Hippocampal formation (tissue), 2 donors: ENCODE data around the gene LBH.

Experiments
- DNase-seq, 2 donors: peaks; one replicate each; lab custom pipeline; 2025; lab: John Stamatoyannopoulos, UW

Gene LBH

DNA sequence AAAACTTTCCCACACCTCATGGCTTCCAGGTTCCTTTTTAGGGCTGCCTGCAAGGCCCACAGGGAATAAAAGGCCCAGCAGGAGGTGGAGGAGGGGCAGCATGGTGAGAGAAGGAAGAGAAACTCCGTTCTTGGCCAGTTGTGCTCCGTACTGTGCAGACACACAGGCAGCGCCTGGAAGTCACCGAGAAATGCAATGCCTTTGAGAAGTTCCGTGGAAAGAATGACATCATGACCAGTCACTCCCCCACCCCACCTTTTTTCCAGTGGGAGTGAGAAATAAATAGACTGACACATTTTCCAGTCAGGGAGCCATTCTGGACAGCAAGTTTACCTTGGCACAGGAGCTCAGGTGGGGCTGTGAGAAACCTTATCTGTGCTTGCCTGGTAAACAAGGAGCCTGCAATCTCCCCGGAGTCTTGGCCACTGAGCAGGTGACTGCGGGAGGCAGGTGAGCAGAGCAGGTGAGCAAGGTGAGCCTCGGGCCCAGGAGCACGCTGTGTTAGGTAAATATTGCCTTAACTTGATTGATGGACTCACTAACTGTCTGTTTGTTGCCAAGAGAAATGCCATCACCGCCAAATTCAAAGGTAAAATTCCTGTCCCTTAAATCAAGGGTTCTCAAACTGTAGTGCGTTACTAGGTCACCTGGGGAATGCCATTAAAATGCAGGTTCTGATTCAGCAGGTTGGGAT, 13.5 kb upstream of the LBH start:
- no peak for DNase-seq

DNA sequence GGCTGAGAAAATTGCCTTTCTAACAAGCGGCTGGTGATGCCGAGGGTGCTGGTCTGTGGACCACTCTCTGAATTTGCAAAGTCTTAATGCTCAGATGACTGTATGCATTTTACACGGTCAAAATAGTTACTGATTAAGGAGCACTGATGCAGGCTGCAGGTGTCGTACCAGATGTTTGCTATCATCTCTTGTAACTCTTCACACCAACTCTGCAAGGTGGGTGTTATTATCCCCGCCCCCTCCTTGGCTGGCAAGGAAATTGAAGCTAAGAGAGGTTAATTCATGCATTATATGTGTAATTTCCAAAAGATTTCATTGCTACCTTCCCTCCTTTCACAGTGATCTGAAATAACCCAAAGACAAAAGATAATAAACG, 13.0 kb upstream of the LBH start:
- DNase-seq: no peak

DNA sequence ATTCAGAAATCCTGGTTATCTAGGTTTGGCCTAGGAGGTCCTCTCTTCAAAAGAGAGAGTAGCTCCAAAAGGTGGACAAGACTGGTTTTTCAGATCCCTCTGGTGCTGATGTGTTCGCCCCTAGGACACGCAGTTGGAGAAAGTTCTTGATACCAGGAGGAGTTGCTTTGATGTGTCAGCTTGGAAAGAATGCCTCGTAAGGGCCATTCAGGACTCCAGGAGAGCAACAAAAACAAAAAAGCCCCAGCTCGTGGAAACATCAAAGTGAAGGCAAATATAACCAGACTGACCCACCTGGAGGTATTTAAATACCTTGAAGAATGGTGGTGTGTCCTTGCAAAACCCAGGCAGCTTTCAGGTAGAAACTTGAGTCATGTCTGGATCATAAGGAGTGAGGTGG, 12.5 kb upstream of the LBH start:
- no peak for DNase-seq

DNA sequence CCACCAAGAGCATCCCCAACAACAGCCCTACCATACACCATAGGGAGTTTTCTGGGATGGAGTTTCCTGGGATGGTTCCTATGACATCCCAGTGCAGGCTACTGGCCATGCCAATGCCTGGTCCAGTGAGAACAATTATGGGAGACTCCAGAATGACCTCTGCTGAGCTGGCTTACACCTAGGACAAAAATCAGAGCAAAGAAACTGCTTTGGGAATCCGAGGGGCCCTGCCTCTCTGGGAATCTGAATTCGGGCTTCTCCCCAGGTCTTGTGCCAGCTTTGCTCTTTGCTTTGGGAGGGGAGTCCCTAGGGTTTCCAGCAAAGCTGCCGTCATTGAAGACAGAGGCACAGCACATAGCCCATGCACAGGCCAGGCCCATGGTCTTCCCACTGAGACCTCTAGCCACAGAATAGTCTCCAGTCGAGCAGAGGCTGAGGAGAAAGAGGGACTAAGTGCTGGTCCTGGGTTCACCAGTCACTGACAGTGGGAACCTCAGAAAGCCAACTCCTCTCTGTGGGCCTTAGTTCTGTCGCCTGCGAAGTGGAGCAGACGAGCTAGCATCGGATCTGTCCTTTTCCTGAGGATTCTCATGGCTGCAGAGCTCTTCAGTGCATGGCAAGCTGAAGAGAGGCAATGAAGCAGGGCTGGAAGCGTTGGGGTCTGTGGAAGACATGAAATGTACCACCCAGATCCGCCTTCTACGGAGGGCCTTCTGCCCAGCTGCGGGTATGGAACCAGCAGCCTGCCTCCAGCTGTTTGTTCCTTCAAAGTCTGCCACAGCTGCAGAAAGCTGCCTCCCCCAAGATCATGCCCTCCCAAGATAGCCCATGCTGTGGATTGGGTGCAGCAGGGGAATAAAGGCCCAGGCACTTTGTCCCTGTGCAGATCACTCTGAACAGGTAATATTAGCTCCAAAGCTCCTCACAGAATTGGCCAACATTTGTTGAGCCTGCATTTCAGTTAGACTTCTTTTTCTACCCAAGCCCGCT, 11.2 kb upstream of the LBH start:
- DNase-seq: no peak

DNA sequence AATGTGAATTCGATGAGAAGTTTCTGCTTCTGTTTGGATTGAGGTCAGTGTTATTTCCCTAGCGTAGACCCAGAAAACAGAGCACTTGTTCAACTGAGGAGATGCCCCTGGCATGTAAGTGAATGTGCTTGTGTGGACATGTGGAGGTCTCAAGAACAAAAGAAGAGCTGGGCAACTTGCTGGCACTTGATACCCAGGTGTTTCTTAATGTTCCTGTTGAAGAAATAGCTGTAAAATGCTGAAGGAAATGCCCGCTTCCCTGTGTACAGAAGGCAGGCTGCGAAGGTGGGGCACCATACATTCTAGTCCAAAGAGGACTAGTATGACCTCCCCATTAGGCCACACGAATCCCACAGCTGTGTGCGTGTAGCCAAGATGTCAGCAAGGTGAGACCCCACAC, 9.8 kb upstream of the LBH start:
- no peak for DNase-seq

DNA sequence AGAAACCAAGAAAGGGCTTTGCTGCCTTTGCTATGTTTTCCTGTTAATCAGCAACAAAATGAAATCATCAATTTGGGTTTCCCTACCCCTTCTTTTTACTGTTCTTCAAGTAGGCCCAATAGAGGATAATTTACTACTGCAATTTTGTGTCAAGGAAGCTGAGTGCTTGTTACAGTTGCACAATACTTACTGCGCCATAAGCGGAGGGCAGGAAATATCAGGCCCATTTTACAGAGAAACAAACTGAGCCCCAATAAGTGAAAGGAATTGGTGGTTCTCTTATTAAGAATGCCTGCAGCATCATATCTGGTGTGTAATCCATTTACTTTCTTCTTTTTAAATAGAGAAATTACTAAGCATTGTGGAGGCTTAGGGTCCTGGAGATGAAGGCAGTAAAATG, 9.3 kb upstream of the LBH start:
- no peak for DNase-seq

DNA sequence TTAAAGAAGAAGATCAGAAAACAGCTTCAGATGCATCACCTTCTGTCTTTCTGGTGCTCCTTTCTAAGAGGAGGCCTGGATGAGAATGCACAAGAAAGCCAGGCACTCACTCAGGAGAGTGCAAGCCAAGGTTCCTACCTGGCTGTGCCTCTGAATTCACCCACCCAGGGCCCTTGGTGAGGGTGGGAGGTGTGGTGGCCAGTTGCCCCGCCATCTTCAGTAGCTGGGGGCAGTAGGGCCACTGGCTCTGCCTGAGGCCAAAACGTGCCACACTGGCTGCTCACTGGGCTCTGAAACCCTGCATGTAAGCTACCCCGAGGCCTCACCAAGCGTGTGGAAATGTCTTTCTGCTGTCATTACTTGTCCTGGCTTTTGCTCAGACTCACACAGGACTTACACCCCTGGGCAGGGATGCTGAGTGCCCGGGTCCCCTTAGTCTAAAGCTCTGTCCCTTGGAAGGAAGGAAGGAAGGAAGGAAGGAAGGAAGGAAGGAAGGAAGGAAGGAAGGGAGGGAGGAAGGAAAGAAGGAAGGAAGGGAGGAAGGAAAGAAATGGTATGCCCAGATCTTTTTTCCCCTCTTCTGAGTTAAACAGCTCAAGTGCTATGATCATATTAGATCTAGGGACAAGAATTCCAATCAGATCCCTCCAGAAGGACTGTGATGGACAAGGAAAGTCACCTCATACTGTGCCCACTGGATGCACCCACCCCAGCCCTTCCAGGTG, 8.5 kb upstream of the LBH start:
- DNase-seq: no peak

DNA sequence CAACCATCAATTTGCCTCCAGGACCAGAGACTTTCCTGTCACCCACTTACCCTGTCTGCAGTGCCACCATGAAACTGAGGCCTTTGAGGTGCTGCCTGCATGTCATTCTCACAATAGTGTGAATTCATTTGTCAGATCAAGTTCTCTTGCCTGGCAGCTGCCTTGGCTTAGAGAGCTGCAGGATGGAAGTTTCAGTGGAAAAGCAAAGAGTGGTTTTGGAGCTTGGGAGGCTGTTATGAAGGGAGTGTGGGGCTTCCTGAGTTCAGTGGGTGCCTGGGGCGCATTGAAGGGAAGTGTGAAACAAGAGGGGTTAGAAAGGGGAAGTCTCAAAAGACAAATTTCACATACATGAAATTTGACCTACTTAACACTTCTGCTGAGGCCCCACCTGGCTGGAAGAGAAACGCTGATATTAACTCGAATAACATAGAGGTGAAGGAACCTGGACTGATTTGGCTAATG, 7.9 kb upstream of the LBH start:
- no peak for DNase-seq

DNA sequence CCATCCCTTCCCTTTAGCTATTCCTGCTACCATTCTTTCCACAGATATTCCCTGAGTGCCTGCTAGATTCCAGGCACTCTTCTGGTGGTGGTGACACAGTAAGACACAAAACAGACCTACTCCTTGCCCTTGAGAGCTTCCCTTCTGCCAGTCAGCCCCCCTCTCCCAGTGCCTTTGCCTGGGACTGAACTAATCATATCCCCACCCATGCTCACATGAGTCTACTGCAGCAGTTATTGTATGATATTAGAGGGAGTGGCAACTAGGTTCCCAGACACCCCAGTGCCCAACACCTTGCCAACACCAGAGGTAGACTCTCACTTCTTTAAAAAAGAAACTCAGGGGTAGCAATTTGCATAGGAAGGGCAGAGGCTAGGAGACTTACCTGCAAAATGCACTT, 7.2 kb upstream of the LBH start:
- DNase-seq: no peak

DNA sequence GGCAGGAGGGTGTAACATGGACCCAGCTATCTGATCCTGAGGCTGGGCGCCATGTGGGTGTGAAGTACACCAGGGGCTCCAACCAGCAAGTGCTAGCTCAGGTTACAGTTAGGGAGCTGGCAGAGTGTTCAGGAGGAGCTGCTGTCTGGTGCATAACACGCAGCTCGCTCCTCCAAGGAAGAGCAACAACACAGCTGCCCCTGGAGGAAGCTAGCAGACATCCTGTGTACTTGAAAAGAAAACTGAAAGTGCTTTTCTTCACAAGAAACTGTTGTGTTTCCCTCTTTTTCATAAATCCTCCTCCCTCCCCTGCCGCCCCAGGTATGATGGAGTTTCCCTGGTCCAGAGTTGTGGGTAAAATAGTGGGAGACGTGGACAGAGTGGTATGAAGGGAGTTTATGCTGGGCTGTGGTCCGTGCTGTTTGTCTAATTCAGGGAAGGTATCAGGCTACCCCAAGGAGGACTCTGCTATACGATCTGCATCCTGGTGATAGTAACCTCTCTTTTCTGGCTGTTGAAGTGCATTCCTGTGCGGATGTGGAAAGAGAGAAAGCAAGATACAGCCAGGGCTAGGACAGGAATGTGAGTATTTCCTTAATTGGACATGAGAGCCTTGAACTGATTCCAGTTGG, 6.1 kb upstream of the LBH start:
- no peak for DNase-seq

DNA sequence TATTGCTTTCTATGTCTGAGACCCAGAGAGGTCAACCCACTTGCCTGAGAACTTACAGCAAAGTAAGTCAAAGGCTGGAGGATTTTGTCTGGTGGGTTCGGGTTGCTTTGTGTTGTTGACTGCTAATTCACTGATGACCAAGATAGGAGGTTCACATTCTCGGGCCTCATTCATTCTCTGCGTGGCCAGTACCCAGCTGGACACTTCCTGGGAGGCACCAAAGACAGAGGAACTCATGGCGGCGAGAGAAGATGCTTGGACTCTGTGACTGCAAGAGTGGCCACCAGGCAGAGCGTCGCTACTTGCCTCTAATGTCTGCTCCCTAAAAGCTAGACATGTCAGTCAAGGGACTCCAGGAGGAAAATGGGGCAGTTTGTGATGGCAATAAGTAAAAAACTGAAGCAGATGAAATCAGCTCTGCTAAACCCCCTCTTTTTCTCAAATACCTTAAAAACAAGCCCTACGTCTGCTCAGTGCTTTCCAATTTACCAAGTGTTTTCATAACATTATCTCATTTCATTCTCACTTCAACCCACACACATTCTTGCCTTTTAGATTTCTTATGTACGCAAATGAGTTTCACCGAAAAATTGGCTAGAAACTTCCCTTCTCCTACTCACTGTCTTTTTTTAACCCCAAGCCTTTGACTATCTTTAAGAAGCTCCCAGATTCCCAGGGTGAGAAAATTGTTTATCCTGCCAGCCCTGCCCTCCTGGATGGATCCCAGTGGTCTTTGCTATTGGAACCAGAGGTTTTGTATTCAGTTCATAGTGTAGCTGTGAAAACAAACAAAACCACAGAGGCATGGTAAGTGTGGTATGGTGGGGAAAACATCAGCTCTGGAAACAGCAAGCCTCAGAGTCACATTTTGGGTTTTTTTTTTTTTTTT, 4.9 kb upstream of the LBH start:
- DNase-seq: peak in 1 of 2 donors; percentile 29

DNA sequence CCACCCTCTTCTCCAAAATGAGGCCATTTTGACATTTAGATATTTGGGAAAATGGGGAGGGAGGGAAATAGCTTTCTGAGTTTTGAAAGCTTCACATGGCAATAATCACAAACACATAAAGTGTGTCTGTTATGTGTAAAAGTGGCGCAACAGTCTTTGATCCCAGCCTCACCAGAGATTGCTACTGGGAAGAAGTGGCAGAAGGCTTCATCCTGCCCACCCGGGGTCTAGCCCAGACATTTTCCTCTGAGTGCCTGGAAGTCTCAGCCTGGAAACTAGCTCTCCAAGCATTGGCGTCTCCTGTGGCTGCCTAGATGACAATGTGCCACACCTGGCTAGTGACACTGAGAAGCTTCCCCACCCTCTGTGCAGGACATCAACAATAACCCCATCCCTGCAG, 1.7 kb upstream of the LBH start:
- no peak for DNase-seq

DNA sequence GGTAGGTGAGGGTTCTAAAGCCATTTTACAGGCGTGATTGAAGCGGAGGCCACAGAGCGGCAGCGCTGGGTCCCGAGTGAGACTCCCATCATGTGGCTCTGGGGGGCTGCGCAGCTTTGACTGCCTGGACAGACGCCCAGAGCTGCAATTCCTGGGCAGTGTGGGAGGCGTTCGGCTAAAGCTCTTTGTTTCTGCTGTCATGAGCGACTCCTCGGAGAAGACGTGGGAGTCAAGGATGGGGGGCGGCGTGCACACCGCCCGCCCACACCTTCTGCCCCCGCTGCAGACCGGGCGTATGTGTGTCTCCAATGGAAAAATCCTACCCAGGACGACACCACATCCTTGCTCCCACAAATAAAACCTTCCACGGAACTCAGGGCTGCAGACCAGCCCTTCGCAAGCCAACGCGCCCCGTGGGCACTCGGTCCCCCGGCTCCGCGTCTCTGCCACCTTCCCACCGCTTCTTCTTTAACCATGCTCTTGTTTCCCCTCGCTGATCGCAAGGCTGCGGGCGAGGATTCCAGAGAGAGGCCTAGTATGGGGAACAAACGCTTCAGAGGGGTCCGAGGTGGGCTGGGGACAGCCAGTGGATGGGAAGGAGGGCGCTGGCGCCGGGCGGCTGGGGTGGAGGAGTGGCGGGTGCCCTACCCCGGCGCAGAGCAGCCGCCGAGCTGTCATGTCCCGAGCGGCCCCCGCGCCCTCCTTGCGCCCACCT, 680 bp upstream of the LBH start:
- DNase-seq: peak in 1 of 2 donors; percentile 38

DNA sequence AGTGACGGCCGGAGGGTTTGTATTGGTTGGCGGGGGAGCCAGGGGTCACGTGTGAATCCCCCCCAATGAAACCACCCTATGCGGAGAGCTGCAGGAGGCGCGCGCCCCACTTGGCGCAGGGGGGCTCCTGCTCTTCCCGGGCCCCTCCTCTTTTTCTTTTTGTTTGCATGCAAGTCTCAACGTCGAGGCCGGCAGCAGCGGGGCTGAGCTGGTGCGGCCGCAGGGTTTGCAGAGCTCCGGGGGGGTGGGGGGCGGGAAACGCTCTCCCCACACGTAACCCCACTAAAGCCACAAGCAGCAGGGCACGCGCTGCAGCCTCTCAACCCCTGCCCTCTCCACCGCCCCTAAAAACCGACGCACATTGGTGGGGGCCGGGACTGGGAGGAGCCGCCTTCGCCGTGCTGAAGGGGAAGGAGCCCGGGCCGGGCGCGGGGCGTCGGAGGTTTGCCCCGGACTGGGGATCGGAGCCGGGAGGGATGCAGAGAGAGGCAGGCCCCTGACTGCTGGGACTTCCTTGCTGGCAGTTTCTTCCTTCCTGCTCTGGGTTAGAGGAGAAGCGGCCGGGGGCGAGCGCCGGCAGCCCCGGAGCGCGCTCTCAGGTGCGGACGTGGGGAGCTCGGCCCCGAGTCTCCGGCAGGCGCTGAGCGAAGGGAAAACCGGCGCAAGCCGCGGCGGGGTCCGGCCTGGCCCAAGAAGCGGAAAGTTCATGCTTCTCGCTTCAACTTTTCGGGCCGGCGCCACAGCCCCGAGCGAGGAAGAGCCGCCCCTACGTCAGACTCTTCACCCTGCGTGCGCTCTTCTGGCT, 864 bp downstream of the LBH start:
- peak in 1 of 2 donors; percentile 16 for DNase-seq

DNA sequence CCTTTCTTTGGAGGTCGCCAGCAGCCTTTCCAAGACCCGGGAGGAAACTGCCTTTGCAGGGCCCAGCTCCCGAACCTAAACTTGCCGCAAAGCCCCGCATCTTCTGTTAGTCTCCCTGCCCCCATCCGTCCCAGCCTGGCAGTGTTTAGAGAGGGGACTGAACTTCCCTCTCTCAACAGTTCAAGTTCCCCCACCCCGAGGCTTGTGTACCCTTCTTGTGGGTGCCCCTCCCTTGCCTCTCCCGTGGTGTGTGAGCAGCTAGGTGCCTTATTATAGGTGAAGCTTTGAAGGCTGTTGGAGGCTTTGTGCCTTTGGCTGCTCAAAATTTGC, 1.4 kb downstream of the LBH start:
- DNase-seq: no peak

DNA sequence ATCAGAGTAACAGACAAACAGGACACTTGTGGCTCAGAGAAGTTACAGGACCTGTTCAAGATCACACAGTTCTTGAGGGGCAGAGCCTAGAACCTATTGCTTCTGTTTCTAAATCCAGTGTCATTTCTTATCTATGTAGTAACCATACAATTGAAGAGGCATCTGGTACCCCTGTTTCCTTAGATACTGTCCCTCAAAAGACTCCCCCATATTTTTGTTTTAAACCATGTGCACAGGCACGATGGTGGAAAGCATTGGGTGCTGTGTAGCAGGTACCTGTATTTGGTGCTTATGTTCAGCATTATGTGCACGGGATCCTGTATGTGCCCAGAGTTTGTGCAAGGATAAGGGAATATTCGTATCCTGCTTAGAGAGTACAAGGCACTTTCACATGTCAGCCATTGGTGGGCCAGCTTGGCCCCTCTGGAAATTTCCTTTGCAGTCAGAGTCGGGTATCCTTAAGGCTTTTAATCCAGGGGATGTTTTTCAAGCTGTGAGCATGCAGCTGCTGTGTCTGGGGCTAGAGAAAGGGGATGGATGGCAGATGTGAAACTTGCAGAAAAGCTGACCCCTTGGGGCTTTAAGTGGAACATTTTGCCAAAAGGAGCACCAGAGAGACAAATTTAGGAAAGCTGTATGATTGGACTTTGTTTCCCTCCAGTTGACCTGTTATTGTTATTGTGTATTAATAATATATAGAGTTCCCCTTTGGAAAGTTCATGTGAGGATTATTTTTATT, 2.1 kb downstream of the LBH start:
- no peak for DNase-seq

DNA sequence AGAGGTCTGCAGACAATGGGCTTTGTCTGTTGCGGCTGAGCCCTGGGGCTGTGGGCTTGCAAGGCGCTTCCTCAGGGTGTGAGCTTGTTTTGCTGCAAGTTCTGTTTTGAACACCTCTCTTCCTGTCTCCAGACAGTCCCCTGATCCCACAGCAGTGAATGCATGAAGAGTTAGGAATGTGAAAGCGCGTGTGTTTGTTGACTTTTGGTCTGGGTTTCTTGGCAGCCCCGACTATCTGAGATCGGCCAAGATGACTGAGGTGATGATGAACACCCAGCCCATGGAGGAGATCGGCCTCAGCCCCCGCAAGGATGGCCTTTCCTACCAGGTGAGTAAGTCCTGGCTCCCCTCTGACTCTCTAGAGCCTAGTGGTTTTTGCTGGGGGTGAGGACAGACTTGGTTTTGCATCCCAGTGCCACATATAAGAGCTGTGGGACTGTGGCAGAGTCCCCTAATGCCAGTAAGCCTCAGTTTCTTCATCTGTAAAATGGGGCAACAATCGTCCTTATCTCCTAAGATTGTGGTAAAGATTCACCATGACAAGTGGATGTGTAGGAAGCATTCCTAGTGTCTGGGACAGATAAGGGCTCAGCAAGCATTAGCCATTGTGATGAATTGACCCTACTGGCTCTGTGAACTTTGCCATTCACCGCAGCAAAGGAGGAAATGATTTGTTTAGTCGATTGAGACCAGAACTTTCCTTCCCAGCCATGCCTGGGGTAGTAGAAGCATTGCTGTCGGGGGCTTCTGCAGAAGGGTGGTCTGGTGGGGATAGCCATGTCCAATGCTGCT, 3.0 kb downstream of the LBH start:
- no peak for DNase-seq

DNA sequence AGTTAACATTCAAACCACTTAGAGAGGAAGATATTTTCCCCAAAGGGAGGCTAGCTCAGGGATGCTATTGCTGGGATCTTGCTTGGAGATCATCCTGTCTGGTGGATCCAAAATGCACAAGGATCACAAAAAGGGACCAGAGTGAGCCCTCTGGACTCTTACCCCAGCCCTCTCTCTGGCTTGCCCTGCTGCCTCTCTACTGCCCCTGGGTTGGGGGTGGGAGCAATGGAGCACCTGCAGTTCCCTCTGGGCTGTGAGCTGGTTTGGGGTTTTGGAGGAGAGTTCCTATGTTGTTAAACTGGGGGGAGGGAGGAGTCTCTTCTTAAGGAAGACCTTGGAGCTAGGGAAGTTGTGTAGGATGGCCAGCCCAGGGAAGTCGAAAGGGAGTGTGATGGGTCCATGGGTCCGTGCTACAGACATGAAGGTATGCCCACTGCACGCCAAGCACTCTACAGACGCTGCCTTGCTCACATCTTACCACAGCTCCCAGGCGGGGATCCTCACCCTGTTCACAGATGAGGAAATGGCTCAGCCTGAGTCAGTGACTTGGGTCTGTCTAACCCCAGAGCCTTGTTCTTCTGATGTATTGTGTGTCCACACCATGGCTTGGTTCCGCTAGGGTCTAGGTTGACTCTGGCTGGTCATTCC, 3.8 kb downstream of the LBH start:
- no peak for DNase-seq
